HFF-Myc (cell line): ENCODE results near the gene MIPOL1.
A peak's percentile ranks its signal among the peaks of the same experiment; 100 is the strongest.

ENCODE experiments used
- DNase-seq: peaks from one replicate; pipeline ENCODE4 v3.0.0-alpha.2; 2011; ENCODE audit warnings: low read depth; ENCODE audit errors: extremely low read depth
- H3K4me3 ChIP-seq: replicated peaks from 2 replicates; pipeline ENCODE4 v1.5.1; 2011; ENCODE audit warnings: low read depth, mild to moderate bottlenecking, control low read depth, low read length
- TF ChIP-seq, protein P1 (sequence below): IDR thresholded peaks from 2 replicates; pipeline ENCODE4 v1.5.1; 2012; ENCODE audit warnings: mild to moderate bottlenecking, low read depth, low read length, control low read depth; ENCODE audit errors: missing control alignments

Gene MIPOL1

DNA sequence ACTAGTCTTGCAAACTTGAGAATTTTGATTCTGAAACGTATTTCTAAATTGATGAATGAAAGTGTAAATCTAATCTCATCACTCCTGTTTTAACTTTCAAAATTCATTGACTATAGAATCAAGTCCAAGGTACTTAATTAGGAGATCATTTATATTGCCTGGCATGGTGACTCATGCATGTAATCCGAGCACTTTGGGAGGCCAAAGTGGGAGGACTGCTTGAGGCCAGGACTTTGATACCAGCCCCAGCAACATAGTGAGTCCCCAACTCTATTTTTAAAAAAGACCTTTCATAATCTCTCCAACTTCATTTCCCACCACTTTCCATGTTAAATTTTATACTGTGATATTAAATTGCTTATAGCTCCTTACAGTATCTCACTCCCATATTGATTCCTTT lies 3.0 kb upstream of the MIPOL1 start:
- no peak overlapping the region for H3K4me3 ChIP-seq
- TF ChIP-seq, protein P1, sequence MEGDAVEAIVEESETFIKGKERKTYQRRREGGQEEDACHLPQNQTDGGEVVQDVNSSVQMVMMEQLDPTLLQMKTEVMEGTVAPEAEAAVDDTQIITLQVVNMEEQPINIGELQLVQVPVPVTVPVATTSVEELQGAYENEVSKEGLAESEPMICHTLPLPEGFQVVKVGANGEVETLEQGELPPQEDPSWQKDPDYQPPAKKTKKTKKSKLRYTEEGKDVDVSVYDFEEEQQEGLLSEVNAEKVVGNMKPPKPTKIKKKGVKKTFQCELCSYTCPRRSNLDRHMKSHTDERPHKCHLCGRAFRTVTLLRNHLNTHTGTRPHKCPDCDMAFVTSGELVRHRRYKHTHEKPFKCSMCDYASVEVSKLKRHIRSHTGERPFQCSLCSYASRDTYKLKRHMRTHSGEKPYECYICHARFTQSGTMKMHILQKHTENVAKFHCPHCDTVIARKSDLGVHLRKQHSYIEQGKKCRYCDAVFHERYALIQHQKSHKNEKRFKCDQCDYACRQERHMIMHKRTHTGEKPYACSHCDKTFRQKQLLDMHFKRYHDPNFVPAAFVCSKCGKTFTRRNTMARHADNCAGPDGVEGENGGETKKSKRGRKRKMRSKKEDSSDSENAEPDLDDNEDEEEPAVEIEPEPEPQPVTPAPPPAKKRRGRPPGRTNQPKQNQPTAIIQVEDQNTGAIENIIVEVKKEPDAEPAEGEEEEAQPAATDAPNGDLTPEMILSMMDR: no peak
- no peak for DNase-seq

DNA sequence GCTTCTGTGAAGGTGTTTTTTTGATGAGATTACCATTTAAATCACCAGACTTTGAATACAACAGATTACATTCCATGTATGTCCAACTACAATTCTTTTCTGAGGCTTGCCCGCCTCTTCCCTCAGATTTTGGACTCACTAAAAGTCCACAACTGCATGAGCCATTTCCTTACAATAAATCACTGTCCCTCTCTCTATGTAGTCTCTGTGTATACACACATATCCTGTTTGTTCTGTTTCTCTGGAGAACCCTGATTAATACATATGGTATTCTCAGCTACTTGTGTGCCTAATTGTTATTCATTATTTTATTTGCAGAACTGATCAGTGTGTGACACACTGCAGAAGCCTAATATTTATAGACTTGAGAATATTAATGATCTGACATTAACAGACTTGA lies 2.4 kb upstream of the MIPOL1 start:
- TF ChIP-seq, protein P1: no peak
- H3K4me3 ChIP-seq: no peak overlapping the region
- no peak for DNase-seq

DNA sequence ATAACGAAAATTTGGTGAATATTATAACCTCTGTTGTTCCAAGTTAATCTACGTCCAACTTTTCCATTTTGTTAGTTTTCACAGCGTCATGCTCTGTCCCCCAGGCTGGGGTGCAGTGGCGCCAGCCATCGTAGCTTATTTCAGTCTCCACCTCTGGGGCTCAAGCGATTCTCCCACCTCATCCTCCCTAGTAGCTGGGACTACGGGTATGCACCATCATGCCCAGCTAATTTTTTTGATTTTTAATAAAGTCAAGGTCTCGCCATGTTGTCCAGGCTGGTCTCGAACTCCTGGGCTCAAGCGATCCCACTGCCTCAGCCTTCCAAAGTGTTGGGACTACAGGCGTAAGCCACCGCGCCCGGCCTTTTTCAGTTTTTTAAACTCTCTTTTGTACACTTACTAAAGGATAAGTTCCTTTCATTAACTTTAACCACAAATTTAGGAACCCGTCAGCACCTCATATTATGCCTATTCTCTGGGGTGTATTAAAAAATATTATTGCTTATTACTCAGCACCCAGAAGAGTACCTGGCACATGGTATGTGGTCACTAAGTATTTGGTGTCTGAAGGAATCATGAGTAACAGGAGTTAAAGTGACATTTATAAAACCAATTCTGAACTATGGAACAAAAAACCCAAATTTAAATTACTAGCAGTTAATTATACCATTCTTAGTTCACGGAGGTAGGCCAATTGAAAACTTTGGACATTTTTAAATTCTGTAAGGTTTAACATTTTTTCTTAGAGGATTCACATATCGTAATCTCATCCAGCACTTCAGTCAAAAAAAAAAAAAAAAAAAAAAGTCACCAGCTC lies 925 bp upstream of the MIPOL1 start:
- TF ChIP-seq, protein P1: no peak
- DNase-seq: no peak
- peak overlapping the region; percentile 73 for H3K4me3 ChIP-seq

DNA sequence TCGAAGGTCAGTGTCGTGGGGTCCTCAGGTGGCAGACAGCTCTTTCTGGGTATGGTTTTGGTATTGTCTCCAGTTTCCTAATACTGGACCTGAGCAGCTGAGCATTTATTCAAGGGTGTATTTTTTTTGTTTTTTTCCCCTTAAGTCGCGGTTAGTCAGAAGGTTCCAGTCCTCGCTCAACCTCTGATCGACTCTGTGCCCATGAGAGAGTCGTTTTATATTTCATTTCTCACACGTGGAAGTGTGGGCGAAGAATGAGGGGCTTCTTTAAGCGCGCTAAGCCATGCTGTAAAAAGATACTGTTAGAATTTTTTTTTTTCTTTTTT lies 499 bp downstream of the MIPOL1 start:
- TF ChIP-seq, protein P1: peak; percentile 39
- H3K4me3 ChIP-seq: peak overlapping the region; percentile 73

DNA sequence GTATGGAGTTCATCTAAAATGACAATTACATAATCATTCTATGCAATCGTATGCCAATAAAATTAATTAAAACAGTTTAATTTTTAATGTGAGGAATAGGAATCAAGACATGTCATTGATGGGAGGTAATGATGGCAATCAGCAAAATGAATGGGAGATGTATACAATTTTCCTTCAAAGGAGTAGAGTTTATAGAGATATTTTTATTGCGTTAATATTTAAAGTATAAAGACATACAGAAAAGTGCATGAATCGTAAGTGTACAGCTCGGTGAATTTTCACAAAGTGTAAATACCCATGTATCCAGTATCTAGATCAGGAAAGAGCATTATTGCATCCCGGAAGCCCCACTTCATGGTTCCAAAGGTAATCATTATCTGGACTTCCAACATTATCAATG lies 1.2 kb downstream of the MIPOL1 start:
- peak overlapping the region; percentile 73; the same call in 1 of the 2 replicates for H3K4me3 ChIP-seq
- TF ChIP-seq, protein P1: no peak
- no peak for DNase-seq

More for the DNA sequence above, 499 bp downstream of the MIPOL1 start:
- DNase-seq: no peak

DNA sequence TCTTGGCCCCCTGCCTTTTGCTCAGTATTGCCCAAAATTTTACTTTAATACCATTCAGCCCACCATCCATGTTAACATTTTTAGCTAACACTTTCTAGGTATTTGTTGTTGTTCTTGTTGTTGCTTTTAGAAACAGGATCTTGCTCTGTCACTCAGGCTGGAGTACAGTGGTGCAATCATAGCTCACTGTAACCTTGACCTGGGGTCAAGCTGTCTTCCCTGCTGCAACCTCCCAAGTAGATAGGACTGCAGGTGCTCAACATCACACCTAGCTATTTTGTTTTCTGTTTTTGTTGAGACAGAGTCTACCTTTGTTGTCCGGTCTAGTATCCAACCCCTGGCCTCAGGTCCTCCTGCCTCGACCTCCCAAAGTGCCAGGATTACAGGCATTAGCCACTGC lies 4.0 kb downstream of the MIPOL1 start:
- no peak overlapping the region for H3K4me3 ChIP-seq
- TF ChIP-seq, protein P1: no peak
- no peak for DNase-seq

DNA sequence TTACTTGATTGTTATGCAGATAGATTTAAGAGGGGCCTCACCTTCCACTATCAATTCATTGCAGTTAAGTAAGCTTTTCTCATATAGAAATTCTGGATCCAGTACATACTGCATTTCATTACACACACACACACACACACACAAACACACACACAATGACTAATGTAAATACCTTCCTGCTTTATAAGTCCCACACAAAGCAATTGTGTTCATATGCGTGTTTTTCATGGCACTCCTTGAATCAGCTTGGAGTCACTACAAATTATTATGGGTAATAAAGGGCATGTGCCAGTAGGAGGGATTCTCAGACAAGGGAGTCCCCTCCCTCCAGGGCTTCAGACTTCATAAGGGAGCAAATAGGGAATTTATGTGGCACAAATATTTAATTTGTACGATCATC lies 4.5 kb downstream of the MIPOL1 start:
- no peak for DNase-seq
- H3K4me3 ChIP-seq: no peak overlapping the region
- TF ChIP-seq, protein P1: no peak
